ENCODE results near the gene BMPR1A. TPM values are rescaled to one million over a fixed set of nuclear protein-coding genes. Genes with fewer than 3 reads are reported as not detected.

BMPR1A gene
- total and polyA plus RNA-seq, 9 of the 15 experiments (the other 6 are each of a cell fraction or from before 2014, with no cell fraction given), result 1.6 to 17.5 (median 9.1) TPM

DNA sequence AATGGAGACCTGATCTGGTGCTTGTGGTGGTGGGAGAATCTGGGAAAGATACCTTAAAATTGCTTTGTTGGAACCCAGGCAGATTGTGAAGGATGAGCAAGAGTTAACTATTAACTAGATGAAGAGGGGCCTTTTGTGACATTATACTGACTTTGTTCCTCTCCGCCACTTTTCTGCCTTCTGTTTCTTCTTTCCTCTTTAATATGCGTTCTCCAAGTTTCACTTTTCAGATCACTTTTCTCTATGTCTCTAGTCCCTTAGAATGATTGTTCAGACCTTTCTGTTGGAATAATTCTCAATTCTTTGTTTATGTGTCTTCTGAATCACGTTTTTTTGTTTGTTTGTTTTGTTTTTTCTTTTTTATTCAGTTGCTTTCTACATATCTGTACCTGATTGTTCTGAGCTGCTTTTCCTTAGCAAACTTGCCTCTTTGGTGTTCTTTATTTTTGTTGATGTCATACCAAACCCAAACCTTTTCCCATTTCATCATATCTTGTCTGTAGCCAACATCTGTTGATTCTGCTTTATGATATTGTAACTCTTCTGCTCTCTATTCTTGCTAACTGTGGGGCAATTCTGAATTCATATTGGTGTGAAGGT lies 2.8 kb downstream of the BMPR1A start (continued):
- TF ChIP-seq, protein P1, sequence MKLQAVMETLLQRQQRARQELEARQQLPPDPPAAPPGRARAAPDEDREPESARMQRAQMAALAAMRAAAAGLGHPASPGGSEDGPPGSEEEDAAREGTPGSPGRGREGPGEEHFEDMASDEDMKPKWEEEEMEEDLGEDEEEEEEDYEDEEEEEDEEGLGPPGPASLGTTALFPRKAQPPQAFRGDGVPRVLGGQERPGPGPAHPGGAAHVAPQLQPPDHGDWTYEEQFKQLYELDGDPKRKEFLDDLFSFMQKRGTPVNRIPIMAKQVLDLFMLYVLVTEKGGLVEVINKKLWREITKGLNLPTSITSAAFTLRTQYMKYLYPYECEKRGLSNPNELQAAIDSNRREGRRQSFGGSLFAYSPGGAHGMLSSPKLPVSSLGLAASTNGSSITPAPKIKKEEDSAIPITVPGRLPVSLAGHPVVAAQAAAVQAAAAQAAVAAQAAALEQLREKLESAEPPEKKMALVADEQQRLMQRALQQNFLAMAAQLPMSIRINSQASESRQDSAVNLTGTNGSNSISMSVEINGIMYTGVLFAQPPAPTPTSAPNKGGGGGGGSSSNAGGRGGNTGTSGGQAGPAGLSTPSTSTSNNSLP (IDR thresholded peaks at IDR 0.05; ENCODE audit: borderline replicate concordance, low read depth, low read length), result no peak
- TF ChIP-seq ZNF75A (CRISPR knock-in tag; IDR thresholded peaks at IDR 0.05), result no peak
- no peak for TF ChIP-seq SRSF1 (IDR thresholded peaks at IDR 0.05; ENCODE audit: low read depth, low read length)
- TF ChIP-seq FUS (optimal IDR thresholded peaks at IDR 0.05; ENCODE audit: low read depth, low read length), result no peak
- TF ChIP-seq FOXP1 (CRISPR knock-in tag; IDR thresholded peaks at IDR 0.05), result no peak
- no peak for TF ChIP-seq ZNF584 (CRISPR knock-in tag; IDR thresholded peaks at IDR 0.05; ENCODE audit: low read depth)
- no peak for TF ChIP-seq ILF3 (IDR thresholded peaks at IDR 0.05; ENCODE audit: borderline replicate concordance)
- TF ChIP-seq, protein P2, sequence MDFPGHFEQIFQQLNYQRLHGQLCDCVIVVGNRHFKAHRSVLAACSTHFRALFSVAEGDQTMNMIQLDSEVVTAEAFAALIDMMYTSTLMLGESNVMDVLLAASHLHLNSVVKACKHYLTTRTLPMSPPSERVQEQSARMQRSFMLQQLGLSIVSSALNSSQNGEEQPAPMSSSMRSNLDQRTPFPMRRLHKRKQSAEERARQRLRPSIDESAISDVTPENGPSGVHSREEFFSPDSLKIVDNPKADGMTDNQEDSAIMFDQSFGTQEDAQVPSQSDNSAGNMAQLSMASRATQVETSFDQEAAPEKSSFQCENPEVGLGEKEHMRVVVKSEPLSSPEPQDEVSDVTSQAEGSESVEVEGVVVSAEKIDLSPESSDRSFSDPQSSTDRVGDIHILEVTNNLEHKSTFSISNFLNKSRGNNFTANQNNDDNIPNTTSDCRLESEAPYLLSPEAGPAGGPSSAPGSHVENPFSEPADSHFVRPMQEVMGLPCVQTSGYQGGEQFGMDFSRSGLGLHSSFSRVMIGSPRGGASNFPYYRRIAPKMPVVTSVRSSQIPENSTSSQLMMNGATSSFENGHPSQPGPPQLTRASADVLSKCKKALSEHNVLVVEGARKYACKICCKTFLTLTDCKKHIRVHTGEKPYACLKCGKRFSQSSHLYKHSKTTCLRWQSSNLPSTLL (IDR thresholded peaks at IDR 0.05), result no peak
- TF ChIP-seq ZNF76 (CRISPR knock-in tag; IDR thresholded peaks at IDR 0.05; ENCODE audit: borderline replicate concordance), result no peak
- no peak for TF ChIP-seq RBBP5 (IDR thresholded peaks at IDR 0.05; ENCODE audit: borderline replicate concordance, insufficient read depth, low read length, poor library complexity, severe bottlenecking)
- no peak for TF ChIP-seq ZNF232 (CRISPR knock-in tag; IDR thresholded peaks at IDR 0.05)
- no peak for TF ChIP-seq CHD4 (IDR thresholded peaks at IDR 0.05; ENCODE audit: insufficient read depth, insufficient replicate concordance, low read depth, low read length, poor library complexity, severe bottlenecking)
- TF ChIP-seq ZNF12 (CRISPR knock-in tag; IDR thresholded peaks at IDR 0.05), result no peak
- no peak for TF ChIP-seq RFX5 (IDR thresholded peaks at IDR 0.05; ENCODE audit: low read depth, low read length)
- TF ChIP-seq SMARCE1 (IDR thresholded peaks at IDR 0.05), result peak; percentile 71
- TF ChIP-seq RBM34 (IDR thresholded peaks at IDR 0.05; ENCODE audit: borderline replicate concordance, insufficient read depth, low read length), result no peak
- peak; percentile 36; the same call in 1 of the 2 replicates for TF ChIP-seq CREM (IDR thresholded peaks at IDR 0.05; ENCODE audit: low read depth)
- TF ChIP-seq, protein P3, sequence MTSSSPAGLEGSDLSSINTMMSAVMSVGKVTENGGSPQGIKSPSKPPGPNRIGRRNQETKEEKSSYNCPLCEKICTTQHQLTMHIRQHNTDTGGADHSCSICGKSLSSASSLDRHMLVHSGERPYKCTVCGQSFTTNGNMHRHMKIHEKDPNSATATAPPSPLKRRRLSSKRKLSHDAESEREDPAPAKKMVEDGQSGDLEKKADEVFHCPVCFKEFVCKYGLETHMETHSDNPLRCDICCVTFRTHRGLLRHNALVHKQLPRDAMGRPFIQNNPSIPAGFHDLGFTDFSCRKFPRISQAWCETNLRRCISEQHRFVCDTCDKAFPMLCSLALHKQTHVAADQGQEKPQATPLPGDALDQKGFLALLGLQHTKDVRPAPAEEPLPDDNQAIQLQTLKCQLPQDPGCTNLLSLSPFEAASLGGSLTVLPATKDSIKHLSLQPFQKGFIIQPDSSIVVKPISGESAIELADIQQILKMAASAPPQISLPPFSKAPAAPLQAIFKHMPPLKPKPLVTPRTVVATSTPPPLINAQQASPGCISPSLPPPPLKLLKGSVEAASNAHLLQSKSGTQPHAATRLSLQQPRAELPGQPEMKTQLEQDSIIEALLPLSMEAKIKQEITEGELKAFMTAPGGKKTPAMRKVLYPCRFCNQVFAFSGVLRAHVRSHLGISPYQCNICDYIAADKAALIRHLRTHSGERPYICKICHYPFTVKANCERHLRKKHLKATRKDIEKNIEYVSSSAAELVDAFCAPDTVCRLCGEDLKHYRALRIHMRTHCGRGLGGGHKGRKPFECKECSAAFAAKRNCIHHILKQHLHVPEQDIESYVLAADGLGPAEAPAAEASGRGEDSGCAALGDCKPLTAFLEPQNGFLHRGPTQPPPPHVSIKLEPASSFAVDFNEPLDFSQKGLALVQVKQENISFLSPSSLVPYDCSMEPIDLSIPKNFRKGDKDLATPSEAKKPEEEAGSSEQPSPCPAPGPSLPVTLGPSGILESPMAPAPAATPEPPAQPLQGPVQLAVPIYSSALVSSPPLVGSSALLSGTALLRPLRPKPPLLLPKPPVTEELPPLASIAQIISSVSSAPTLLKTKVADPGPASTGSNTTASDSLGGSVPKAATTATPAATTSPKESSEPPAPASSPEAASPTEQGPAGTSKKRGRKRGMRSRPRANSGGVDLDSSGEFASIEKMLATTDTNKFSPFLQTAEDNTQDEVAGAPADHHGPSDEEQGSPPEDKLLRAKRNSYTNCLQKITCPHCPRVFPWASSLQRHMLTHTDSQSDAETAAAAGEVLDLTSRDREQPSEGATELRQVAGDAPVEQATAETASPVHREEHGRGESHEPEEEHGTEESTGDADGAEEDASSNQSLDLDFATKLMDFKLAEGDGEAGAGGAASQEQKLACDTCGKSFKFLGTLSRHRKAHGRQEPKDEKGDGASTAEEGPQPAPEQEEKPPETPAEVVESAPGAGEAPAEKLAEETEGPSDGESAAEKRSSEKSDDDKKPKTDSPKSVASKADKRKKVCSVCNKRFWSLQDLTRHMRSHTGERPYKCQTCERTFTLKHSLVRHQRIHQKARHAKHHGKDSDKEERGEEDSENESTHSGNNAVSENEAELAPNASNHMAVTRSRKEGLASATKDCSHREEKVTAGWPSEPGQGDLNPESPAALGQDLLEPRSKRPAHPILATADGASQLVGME (CRISPR knock-in tag; IDR thresholded peaks at IDR 0.05), result no peak
- peak; percentile 32; the same call in 1 of the 2 replicates for TF ChIP-seq MAFG (tag; conservative IDR thresholded peaks at IDR 0.05)

Data from K562 (cell line).